Endothelial cell (in vitro differentiated cells): Measurements from ENCODE around the gene SYNGR2. TPM values are rescaled to one million over a fixed set of nuclear protein-coding genes. Genes with fewer than 3 reads are reported as not detected.

Source experiments
- DNase-seq: peaks from one replicate; pipeline ENCODE4 v3.0.0; 2021; ENCODE audit warnings: low spot score
- H3K27ac Mint-ChIP-seq: one replicate; pipeline ENCODE4 v1.8.0; 2021; ENCODE audit warnings: mixed read lengths, inconsistent platforms; ENCODE audit not compliant: unreplicated experiment
- H3K27me3 Mint-ChIP-seq: one replicate; pipeline ENCODE4 v1.8.0; 2021; ENCODE audit warnings: mild to moderate bottlenecking, moderate library complexity, mixed read lengths, inconsistent platforms; ENCODE audit not compliant: unreplicated experiment
- H3K36me3 Mint-ChIP-seq: one replicate; pipeline ENCODE4 v1.8.0; 2021; ENCODE audit warnings: mild to moderate bottlenecking, low read depth, mixed read lengths, inconsistent platforms; ENCODE audit not compliant: unreplicated experiment
- H3K4me1 Mint-ChIP-seq: one replicate; pipeline ENCODE4 v1.8.0; 2021; ENCODE audit warnings: mild to moderate bottlenecking, mixed read lengths, inconsistent platforms; ENCODE audit not compliant: unreplicated experiment
- H3K4me3 Mint-ChIP-seq: one replicate; pipeline ENCODE4 v1.8.0; 2021; ENCODE audit warnings: mild to moderate bottlenecking, mixed read lengths, inconsistent platforms; ENCODE audit not compliant: unreplicated experiment
- H3K9me3 Mint-ChIP-seq: one replicate; pipeline ENCODE4 v1.8.0; 2021; ENCODE audit warnings: mixed read lengths, inconsistent platforms; ENCODE audit not compliant: unreplicated experiment
- CTCF ChIP-seq: fragments of 200-600 bp; sonication (generic); IDR thresholded peaks from one replicate; pipeline ENCODE4 v1.5.0; 2021; ENCODE audit warnings: antibody characterized with exemption; ENCODE audit not compliant: unreplicated experiment
- total RNA-seq: library from RNA; stranded (reverse); fragmentation: NEBNext Ultra II Directional; extraction: Animal tissue kit (Norgen Biotek cat#: 25700); gene quantifications from one replicate; pipeline ENCODE4 v1.2.1, GENCODE V29; 2021; ENCODE audit not compliant: unreplicated experiment

SYNGR2 gene
- total RNA-seq, 1 donor from 2014 or later: 72.6 TPM

GRCh38 chr17:78146471-78146869, 21.9 kb upstream of the SYNGR2 start:
- Mint-ChIP-seq H3K27ac (peak overlapping the region; percentile 48), H3K27me3 (peaks cover 8% of the 10 kb centered on the region)

GRCh38 chr17:78146881-78147280, 21.5 kb upstream of the SYNGR2 start:
- Mint-ChIP-seq H3K9me3 (no peaks in the 10 kb centered on the region), H3K27ac (no peak overlapping the region), H3K27me3 (peaks cover 8% of the 10 kb centered on the region), H3K36me3 (peaks cover 4% of the 10 kb centered on the region), H3K4me3 (no peak overlapping the region), H3K4me1 (peaks cover 18% of the 10 kb centered on the region)
- no peak for DNase-seq
- TF ChIP-seq CTCF: no peak

More at GRCh38 chr17:78146471-78146869, 21.9 kb upstream of the SYNGR2 start:
- DNase-seq: no peak
- H3K9me3 Mint-ChIP-seq: no peaks in the 10 kb centered on the region
- no peak for TF ChIP-seq CTCF
- H3K36me3 Mint-ChIP-seq: peaks cover 4% of the 10 kb centered on the region
- H3K4me3 Mint-ChIP-seq: no peak overlapping the region
- H3K4me1 Mint-ChIP-seq: peaks cover 19% of the 10 kb centered on the region

- Mint-ChIP-seq H3K27ac (no peak overlapping the region), H3K27me3 (peaks cover 8% of the 10 kb centered on the region), H3K4me1 (peaks cover 18% of the 10 kb centered on the region), H3K9me3 (no peaks in the 10 kb centered on the region), H3K4me3 (no peak overlapping the region), H3K36me3 (peaks cover 3% of the 10 kb centered on the region)
- no peak for TF ChIP-seq CTCF
- no peak for DNase-seq
Measured at GRCh38 chr17:78147315-78147998, 20.9 kb upstream of the SYNGR2 start.

- Mint-ChIP-seq H3K27ac (no peak overlapping the region), H3K9me3 (no peaks in the 10 kb centered on the region), H3K4me3 (no peak overlapping the region), H3K4me1 (peaks cover 19% of the 10 kb centered on the region), H3K36me3 (no peaks in the 10 kb centered on the region), H3K27me3 (peaks cover 10% of the 10 kb centered on the region)
- TF ChIP-seq CTCF: no peak
- DNase-seq: no peak
Measured at GRCh38 chr17:78148286-78149016, 19.9 kb upstream of the SYNGR2 start.

- no peak for TF ChIP-seq CTCF
- Mint-ChIP-seq H3K27ac (peak overlapping the region; percentile 97), H3K4me3 (no peak overlapping the region), H3K9me3 (no peaks in the 10 kb centered on the region), H3K4me1 (peaks cover 27% of the 10 kb centered on the region), H3K36me3 (no peaks in the 10 kb centered on the region), H3K27me3 (peaks cover 8% of the 10 kb centered on the region)
- no peak for DNase-seq
Measured at GRCh38 chr17:78151514-78152008, 16.8 kb upstream of the SYNGR2 start.
